Liver (tissue), 9 donors: ENCODE results near the gene AKAP7. TPM values are rescaled to one million over a fixed set of nuclear protein-coding genes. Genes with fewer than 3 reads are reported as not detected.

ENCODE experiments used
- DNase-seq: peaks from one replicate; pipeline ENCODE4 v3.0.0-alpha.2; 2017; ENCODE audit warnings: low spot score
- H3K27ac ChIP-seq, 2 donors: one replicate each; pipeline ENCODE4 v1.7.0; 2013; ENCODE audit warnings: inconsistent platforms in 2 of 2, low read length in 2 of 2, control low read depth in 1 of 2, low read depth in 1 of 2, mild to moderate bottlenecking in 1 of 2
- H3K27me3 ChIP-seq, 4 donors: one replicate each; pipeline versions ENCODE4 v1.6.1 to v1.7.0; 2013; ENCODE audit warnings: low read length in 3 of 4, inconsistent platforms in 1 of 4, mild to moderate bottlenecking in 1 of 4, moderate library complexity in 1 of 4; ENCODE audit not compliant: control insufficient read depth in 4 of 4, insufficient read depth in 4 of 4
- H3K36me3 ChIP-seq, 4 donors: one replicate each; pipeline versions ENCODE4 v1.6.1 to v1.7.0; 2013; ENCODE audit warnings: low read length in 3 of 4, mild to moderate bottlenecking in 3 of 4, low read depth in 1 of 4, moderate library complexity in 1 of 4; ENCODE audit not compliant: control insufficient read depth in 4 of 4, insufficient read depth in 3 of 4
- H3K4me1 ChIP-seq, 4 donors: one replicate each; pipeline versions ENCODE4 v1.6.1 to v1.7.0; 2013; ENCODE audit warnings: low read length in 3 of 4, mild to moderate bottlenecking in 3 of 4, moderate library complexity in 1 of 4; ENCODE audit not compliant: control insufficient read depth in 4 of 4, insufficient read depth in 4 of 4
- H3K4me3 ChIP-seq, 3 donors: one replicate each; pipeline versions ENCODE4 v1.6.1 to v1.7.0; 2013; ENCODE audit warnings: low read length in 3 of 3, control low read depth in 1 of 3, low read depth in 1 of 3, mild to moderate bottlenecking in 1 of 3
- H3K9ac ChIP-seq, 2 donors: one replicate each; pipeline ENCODE4 v1.7.0; 2013; ENCODE audit warnings: low read length in 2 of 2, mild to moderate bottlenecking in 2 of 2, moderate library complexity in 2 of 2, control low read depth in 1 of 2, low read depth in 1 of 2
- H3K9me3 ChIP-seq, 4 donors: one replicate each; pipeline versions ENCODE4 v1.6.1 to v1.7.0; 2013; ENCODE audit warnings: low read length in 3 of 4; ENCODE audit not compliant: control insufficient read depth in 4 of 4
- ATF3 ChIP-seq: IDR thresholded peaks from 2 replicates; pipeline ENCODE4 v1.6.1; 2016; ENCODE audit warnings: antibody characterized with exemption
- EGR1 ChIP-seq, 2 donors: IDR thresholded peaks; 2 replicates each; pipeline ENCODE4 v1.6.1; 2016 to 2018; ENCODE audit warnings: antibody characterized with exemption in 2 of 2, low read depth in 2 of 2
- FOXA1 ChIP-seq: IDR thresholded peaks from 2 replicates; pipeline ENCODE4 v1.6.1; 2016; ENCODE audit warnings: antibody characterized with exemption
- FOXA2 ChIP-seq: IDR thresholded peaks from 2 replicates; pipeline ENCODE4 v1.6.1; 2016; ENCODE audit warnings: antibody characterized with exemption
- GABPA ChIP-seq, 2 donors: IDR thresholded peaks in 1 of 2; conservative IDR thresholded peaks in 1 of 2; 2 replicates each; pipeline ENCODE4 v1.6.1; 2016; ENCODE audit warnings: antibody characterized with exemption in 2 of 2, mild to moderate bottlenecking in 1 of 2, moderate library complexity in 1 of 2
- HNF4A ChIP-seq, 2 donors: conservative IDR thresholded peaks; 2 replicates each; pipeline ENCODE4 v1.6.1; 2016; ENCODE audit warnings: antibody characterized with exemption in 2 of 2, mild to moderate bottlenecking in 2 of 2
- HNF4G ChIP-seq: IDR thresholded peaks from 2 replicates; pipeline ENCODE4 v1.6.1; 2016; ENCODE audit warnings: antibody characterized with exemption
- MAX ChIP-seq: IDR thresholded peaks from 2 replicates; pipeline ENCODE4 v1.6.1; 2016; ENCODE audit warnings: antibody characterized with exemption
- NR2F2 ChIP-seq: IDR thresholded peaks from 2 replicates; pipeline ENCODE4 v1.6.1; 2016; ENCODE audit warnings: antibody characterized with exemption
- RAD21 ChIP-seq, 2 donors: IDR thresholded peaks; 2 replicates each; pipeline ENCODE4 v1.6.1; 2016; ENCODE audit warnings: antibody characterized with exemption in 2 of 2, mild to moderate bottlenecking in 2 of 2
- REST ChIP-seq: IDR thresholded peaks from 2 replicates; pipeline ENCODE4 v1.6.1; 2016; ENCODE audit warnings: antibody characterized with exemption, mild to moderate bottlenecking
- RXRA ChIP-seq, 2 donors: IDR thresholded peaks; 2 replicates each; pipeline ENCODE4 v1.6.1; 2017 to 2018; ENCODE audit warnings: antibody characterized with exemption in 2 of 2, mild to moderate bottlenecking in 1 of 2
- SP1 ChIP-seq: IDR thresholded peaks from 2 replicates; pipeline ENCODE4 v1.6.1; 2018; ENCODE audit warnings: antibody characterized with exemption, mild to moderate bottlenecking
- TAF1 ChIP-seq: conservative IDR thresholded peaks from 2 replicates; pipeline ENCODE4 v1.6.1; 2016; ENCODE audit warnings: antibody characterized with exemption, mild to moderate bottlenecking
- YY1 ChIP-seq: IDR thresholded peaks from 2 replicates; pipeline ENCODE4 v1.6.1; 2016; ENCODE audit warnings: antibody characterized with exemption, mild to moderate bottlenecking
- WGBS: extraction: QIAGEN DNeasy Blood & Tissue Kit; methylation state at CpG from one replicate; pipeline ENCODE4 v1.1.7; 2013; 5-methylcytosine and 5-hydroxymethylcytosine counted together
- polyA plus RNA-seq, 2 donors: library from polyadenylated mRNA; stranded (reverse) in 1 of 2; unstranded in 1 of 2; fragments of 200-250 nt in 1 of 2; fragments of >200 nt in 1 of 2; fragmentation: Nextera tagmentation in 1 of 2; extraction: Ambion mirVana in 1 of 2; gene quantifications; one replicate each; pipeline versions ENCODE4 v1.2.1 to v1.2.3, GENCODE V29; 2013 to 2015
- total RNA-seq, 2 donors: library from RNA; depleted of rRNA; stranded (reverse); fragments of >200 nt; gene quantifications; one replicate each; pipeline ENCODE4 v1.2.3, GENCODE V29; 2014
- donor health status: healthy.
- donor health status: healthy.
- donor health status: healthy.
- donor health status: healthy.
- donor health status: healthy.

AKAP7 gene
- total and polyA plus RNA-seq, 4 donors: 7.9 to 25.4 (median 17.7) TPM

- no peak for DNase-seq
- TF ChIP-seq GABPA (IDR thresholded peaks at IDR 0.05 in 1 of 2, conservative IDR thresholded peaks at IDR 0.05 in 1 of 2) (no peak), EGR1 (IDR thresholded peaks at IDR 0.05; ENCODE audit: low read depth in 2 of 2) (no peak), HNF4G (no peak), REST (no peak), RXRA (IDR thresholded peaks at IDR 0.05) (no peak), HNF4A (conservative IDR thresholded peaks at IDR 0.05) (no peak), NR2F2 (no peak), RAD21 (IDR thresholded peaks at IDR 0.05) (no peak), MAX (no peak), TAF1 (no peak), ATF3 (no peak)
- no peaks in the 10 kb centered on the region for H3K27me3 ChIP-seq
- WGBS: 100% methylated on average over 1 of the region's 1 CpG
- peaks cover 4 to 15% (median 14%) of the 10 kb centered on the region in 4 donors for H3K4me1 ChIP-seq
- no peak overlapping the region for H3K4me3 ChIP-seq
- no peak overlapping the region for H3K9ac ChIP-seq
- H3K36me3 ChIP-seq: no peaks in the 10 kb centered on the region
- no peak overlapping the region for H3K27ac ChIP-seq
- no peaks in the 10 kb centered on the region for H3K9me3 ChIP-seq
Observed at GRCh38 chr6:131277591-131277990, 142.3 kb downstream of the AKAP7 start.

GRCh38 chr6:131281471-131282270, 146.4 kb downstream of the AKAP7 start:
- 13% methylated on average over 16 of the region's 16 CpGs for WGBS
- H3K9me3 ChIP-seq: no peaks in the 10 kb centered on the region
- TF ChIP-seq MAX (peak; percentile 24), RXRA (IDR thresholded peaks at IDR 0.05) (peak in 1 of 2 donors; percentile 36), NR2F2 (peak; percentile 44), ATF3 (no peak), FOXA1 (no peak), RAD21 (IDR thresholded peaks at IDR 0.05) (peak in 1 of 2 donors; percentile 17), HNF4G (no peak), FOXA2 (peak; percentile 19), REST (peak; percentile 93), YY1 (peak; percentile 88), GABPA (IDR thresholded peaks at IDR 0.05 in 1 of 2, conservative IDR thresholded peaks at IDR 0.05 in 1 of 2) (no peak), SP1 (peak; percentile 46), TAF1 (no peak), HNF4A (conservative IDR thresholded peaks at IDR 0.05) (peak; percentile 28 to 40)
- no peaks in the 10 kb centered on the region for H3K27me3 ChIP-seq
- H3K36me3 ChIP-seq: no peaks in the 10 kb centered on the region
- H3K4me3 ChIP-seq: peak overlapping the region in 2 of 3 donors; percentile 24 to 26
- H3K4me1 ChIP-seq: peaks cover 4 to 21% (median 17%) of the 10 kb centered on the region in 4 donors
- peak; percentile 47 for DNase-seq
- no peak overlapping the region for H3K9ac ChIP-seq
- H3K27ac ChIP-seq: peak overlapping the region; percentile 2 to 19
